ENCODE measurements around the gene SERPING1.

DNA sequence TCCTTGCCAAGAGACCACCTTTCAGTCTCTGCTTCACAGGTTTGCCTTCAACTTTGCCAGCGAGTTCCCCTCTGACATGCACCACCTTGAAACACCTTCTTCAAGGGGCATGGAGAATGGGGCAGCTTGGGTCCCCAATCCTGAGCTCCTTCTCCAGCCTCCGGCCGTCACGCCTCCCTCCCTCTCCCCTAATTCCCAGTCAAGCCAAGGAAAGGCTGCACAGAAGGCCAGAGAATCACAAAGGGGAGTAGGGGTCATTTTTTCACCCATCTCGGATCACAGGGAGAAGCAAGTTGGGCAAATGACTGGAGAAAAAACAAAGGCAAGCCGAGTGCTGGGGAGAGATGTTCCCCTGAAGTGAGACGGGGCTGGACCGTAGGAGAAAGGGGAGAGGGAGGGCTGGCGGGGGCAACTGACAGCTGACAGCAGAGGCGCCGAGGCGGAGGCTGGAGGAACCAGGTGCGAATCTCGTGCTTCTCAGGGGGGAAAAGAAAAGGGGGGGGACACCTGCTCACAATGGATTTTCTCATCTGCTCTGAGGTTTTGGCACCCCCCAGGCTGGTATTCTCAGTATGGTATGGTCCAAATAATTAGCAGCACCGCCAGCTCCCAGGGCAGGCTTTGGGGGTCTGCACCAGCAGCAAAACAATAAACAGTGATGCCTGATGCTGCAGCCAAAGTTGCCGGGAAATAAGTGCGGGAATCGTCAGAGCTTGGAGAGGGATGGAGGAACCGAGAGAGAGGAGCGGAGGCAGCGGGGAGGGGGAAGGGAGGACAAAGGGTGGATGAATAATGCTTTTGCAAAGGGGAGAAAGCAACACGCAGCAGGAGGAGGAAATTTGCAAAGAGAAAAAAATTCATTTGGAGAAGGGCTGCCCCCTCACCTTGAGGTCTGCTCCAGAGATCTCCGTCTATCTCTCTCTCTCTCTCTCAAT, 51.6 kb downstream of the SERPING1 start:
- TF ChIP-seq, protein P1, sequence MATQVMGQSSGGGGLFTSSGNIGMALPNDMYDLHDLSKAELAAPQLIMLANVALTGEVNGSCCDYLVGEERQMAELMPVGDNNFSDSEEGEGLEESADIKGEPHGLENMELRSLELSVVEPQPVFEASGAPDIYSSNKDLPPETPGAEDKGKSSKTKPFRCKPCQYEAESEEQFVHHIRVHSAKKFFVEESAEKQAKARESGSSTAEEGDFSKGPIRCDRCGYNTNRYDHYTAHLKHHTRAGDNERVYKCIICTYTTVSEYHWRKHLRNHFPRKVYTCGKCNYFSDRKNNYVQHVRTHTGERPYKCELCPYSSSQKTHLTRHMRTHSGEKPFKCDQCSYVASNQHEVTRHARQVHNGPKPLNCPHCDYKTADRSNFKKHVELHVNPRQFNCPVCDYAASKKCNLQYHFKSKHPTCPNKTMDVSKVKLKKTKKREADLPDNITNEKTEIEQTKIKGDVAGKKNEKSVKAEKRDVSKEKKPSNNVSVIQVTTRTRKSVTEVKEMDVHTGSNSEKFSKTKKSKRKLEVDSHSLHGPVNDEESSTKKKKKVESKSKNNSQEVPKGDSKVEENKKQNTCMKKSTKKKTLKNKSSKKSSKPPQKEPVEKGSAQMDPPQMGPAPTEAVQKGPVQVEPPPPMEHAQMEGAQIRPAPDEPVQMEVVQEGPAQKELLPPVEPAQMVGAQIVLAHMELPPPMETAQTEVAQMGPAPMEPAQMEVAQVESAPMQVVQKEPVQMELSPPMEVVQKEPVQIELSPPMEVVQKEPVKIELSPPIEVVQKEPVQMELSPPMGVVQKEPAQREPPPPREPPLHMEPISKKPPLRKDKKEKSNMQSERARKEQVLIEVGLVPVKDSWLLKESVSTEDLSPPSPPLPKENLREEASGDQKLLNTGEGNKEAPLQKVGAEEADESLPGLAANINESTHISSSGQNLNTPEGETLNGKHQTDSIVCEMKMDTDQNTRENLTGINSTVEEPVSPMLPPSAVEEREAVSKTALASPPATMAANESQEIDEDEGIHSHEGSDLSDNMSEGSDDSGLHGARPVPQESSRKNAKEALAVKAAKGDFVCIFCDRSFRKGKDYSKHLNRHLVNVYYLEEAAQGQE (IDR thresholded peaks at IDR 0.05; ENCODE audit: borderline replicate concordance), result peak; percentile 74
- TF ChIP-seq, protein P2, sequence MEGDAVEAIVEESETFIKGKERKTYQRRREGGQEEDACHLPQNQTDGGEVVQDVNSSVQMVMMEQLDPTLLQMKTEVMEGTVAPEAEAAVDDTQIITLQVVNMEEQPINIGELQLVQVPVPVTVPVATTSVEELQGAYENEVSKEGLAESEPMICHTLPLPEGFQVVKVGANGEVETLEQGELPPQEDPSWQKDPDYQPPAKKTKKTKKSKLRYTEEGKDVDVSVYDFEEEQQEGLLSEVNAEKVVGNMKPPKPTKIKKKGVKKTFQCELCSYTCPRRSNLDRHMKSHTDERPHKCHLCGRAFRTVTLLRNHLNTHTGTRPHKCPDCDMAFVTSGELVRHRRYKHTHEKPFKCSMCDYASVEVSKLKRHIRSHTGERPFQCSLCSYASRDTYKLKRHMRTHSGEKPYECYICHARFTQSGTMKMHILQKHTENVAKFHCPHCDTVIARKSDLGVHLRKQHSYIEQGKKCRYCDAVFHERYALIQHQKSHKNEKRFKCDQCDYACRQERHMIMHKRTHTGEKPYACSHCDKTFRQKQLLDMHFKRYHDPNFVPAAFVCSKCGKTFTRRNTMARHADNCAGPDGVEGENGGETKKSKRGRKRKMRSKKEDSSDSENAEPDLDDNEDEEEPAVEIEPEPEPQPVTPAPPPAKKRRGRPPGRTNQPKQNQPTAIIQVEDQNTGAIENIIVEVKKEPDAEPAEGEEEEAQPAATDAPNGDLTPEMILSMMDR (IDR thresholded peaks at IDR 0.05; ENCODE audit: poor library complexity, severe bottlenecking), result no peak
- peak; percentile 9 for TF ChIP-seq SMC3 (conservative IDR thresholded peaks at IDR 0.05; ENCODE audit: poor library complexity)
- TF ChIP-seq POLR2AphosphoS5 (IDR thresholded peaks at IDR 0.05), result peak; percentile 26
- TF ChIP-seq EZH2 (IDR thresholded peaks at IDR 0.05; ENCODE audit: borderline replicate concordance, insufficient read depth, low read length, poor library complexity, severe bottlenecking), result no peak
- no peak for TF ChIP-seq EP300 (conservative IDR thresholded peaks at IDR 0.05; ENCODE audit: poor library complexity, severe bottlenecking)
- peak; percentile 30 for TF ChIP-seq MXI1 (conservative IDR thresholded peaks at IDR 0.05; ENCODE audit: poor library complexity, severe bottlenecking)
